ENCODE results near the gene CDC37L1.

CDC37L1 gene

GRCh38 chr9:4714266-4715016 is 35.1 kb downstream of the CDC37L1 start:
- no peak for DNase-seq (ENCODE audit: low spot score)

DNA sequence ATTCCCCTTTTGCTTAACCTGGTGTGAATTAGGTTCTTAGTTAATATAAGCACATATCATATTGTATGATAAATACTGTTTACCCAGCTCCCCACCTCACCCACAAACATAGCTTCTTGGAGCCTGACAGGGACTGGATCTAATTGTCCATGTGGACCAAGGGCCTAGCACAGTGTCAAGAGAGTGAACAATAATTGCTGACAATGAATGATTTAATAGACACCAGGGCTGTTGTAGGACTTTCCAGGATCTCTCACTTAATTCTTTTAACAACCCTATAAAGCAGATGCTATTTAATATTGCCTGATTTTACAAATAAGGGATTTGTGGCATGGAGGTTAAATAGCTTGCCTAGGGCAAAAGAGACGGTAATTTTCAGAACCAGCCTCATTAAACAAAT is 36.8 kb downstream of the CDC37L1 start:
- DNase-seq (ENCODE audit: low spot score): no peak

GRCh38 chr9:4717815-4718214 is 38.4 kb downstream of the CDC37L1 start:
- no peak for DNase-seq (ENCODE audit: low spot score)

GRCh38 chr9:4718911-4719310 is 39.5 kb downstream of the CDC37L1 start:
- DNase-seq (ENCODE audit: low spot score): no peak

- DNase-seq (ENCODE audit: low spot score): no peak
Measured at GRCh38 chr9:4721736-4722135, 42.4 kb downstream of the CDC37L1 start.

DNA sequence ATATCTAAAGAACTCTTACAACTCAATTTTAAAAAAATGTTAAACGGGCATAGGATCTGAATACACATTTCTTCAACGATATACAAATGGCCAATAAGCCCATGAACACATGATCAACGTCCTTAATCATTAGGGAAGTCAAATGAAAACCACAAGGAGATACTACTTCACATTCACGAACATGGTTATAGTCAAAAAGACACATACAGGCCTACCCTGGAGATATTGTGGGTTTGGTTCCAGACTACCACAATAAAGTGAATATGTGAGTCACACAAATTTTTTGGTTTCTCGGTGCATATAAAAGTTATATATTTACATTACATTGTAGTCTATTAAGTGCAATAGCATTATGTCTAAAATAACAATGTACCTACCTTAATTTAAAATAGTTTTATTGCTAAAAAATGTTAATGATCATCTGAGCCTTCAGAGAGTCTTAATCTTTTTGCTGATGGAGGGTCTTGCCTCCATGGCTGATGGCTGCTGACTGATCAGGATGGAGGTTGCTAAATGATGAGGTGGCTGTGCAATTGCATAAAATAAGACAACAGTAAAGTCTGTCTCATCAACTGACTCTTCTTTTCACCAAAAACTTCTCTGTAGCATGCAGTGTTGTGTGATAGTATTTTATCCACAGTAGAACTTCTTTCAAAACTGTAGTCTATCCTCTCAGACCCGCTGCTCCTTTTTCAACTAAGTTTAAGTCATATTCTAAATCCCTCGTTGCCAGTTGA is 46.5 kb downstream of the CDC37L1 start:
- peak; percentile 24 for DNase-seq (ENCODE audit: low spot score)

- DNase-seq (ENCODE audit: low spot score): no peak
Measured at GRCh38 chr9:4727593-4727992, 48.2 kb downstream of the CDC37L1 start.

DNA sequence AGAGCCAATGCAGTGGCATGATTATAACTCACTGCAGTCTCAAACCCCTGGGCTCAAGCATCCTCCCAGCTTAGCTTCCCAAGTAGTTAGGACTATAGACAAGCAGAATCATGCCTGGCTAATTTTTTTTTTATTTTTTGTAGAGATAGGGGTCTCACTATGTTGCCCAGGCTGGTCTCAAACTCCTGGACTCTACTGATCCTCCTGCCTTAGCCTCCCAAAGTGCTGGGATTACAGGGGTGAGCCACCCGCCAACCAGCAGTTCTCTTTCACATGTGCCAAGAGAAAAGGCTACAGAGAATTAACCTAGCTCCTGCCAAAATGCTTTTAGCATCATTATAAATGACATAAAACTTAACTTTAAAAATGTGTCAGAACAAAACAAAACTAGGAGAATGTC is 53.5 kb downstream of the CDC37L1 start:
- DNase-seq (ENCODE audit: low spot score): no peak

GRCh38 chr9:4734150-4734549 is 54.8 kb downstream of the CDC37L1 start:
- DNase-seq (ENCODE audit: low spot score): no peak

DNA sequence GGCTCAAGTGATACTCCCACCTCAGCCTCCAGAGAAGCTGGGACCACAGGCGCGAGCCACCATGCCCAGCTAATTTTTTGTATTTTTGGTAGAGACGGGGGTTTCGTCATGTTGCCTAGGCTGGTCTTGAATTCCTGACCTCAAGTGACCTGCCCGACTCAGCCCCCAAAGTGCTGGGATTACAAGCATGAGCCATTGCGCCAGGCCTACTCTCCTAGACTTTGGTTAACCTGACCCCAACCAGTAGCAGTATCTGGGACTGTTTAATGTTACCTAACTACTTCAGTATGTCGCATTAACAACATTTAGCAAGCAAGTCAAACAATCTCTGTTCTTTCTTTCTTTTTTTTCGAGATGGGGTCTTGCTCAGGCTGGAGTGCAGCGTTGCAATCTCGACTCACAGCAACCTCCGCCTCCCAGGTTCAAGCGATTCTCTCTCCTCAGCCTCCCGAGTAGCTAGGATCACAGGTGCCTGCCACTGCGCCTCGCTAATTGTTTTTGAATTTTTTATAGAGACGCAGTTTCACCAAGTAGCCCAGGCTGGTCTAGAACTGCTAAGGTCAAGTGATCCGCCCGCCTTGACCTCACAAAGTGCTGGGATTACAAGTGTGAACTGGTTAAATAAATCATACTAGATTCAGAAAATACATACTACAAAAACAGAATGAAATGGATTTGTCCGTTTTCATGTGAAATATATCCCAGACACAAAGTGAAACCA is 59.7 kb downstream of the CDC37L1 start:
- DNase-seq (ENCODE audit: low spot score): no peak

DNA sequence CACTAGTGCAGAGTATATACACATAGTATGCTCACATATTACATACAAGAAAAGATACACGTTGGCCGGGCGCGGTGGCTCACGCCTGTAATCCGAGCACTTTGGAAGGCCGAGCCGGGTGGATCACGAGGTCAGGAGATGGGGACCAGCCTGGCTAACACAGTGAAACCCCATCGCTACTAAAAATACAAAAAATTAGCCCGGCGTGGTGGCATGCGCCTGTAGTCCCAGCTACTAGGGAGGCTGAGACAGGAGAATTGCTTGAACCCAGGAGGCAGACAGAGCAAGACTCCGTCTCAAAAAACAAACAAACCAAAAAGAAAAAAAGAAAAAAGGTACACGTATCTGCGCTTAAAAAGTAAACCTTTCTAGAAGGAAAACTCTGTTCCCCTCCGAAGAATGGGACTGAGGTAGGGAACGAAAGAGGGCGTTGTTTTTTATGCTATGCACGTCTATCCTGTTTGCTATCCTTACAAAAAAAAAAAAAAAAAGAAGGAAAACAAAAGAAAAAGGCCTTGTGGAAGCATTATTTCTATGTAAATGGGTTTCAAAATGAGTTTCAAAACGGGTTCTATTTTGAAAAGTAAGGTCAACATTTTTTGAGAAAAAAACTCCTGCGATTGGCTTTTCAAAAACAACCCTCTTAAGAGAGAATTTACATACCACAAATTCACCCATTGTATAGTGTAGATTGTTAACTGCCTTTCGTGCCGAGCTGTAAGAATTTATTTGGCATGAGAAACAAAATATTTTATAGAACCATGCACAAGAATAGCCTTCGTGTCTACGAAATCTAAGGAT is 60.4 kb downstream of the CDC37L1 start:
- no peak for DNase-seq (ENCODE audit: low spot score)

- DNase-seq (ENCODE audit: low spot score): no peak
Measured at GRCh38 chr9:4740388-4740637, 60.9 kb downstream of the CDC37L1 start.

GRCh38 chr9:4740638-4741364 is 61.4 kb downstream of the CDC37L1 start, which contains the start of gene AK3:
Gene AK3 (minus strand): TSS chr9:4741202. CDS start chr9:4741087, 115 bp downstream.
- peak; percentile 82 for DNase-seq (ENCODE audit: low spot score)

DNA sequence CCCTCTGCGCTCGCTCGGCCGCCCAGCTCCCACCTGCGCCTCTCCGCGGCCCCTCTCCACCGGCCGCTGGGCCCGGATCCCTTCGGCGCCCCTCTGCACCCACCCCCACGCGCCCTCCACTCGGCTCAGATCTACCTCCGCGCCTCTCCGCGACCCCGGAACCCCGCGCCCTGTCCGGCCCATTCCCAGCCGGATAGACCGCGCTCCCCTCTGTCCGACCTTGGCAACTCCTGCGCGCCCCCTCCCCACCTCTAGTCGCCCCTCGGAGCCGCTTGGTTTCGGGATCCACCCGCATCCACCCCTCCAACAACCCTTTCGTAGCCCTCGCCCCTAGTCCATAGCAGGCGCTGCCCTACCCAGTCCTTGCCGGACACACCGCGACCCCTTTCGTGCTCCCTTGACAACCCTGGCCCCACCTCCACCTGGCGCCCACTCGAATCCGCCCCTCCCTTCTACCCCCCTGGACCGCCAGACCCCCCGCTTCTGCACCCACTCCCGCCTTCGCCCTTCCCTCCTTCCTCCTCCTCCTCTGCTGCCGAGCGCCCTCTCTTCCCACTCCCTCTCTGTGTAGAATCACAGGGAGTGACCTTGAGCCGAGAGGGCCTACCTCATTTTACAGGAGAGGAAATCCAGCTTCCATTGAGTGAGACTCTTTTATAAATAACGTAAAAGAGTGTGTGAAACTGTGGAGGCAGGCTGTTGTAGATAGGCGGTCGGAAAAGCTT is 62.2 kb downstream of the CDC37L1 start:
- DNase-seq (ENCODE audit: low spot score): no peak

DNA sequence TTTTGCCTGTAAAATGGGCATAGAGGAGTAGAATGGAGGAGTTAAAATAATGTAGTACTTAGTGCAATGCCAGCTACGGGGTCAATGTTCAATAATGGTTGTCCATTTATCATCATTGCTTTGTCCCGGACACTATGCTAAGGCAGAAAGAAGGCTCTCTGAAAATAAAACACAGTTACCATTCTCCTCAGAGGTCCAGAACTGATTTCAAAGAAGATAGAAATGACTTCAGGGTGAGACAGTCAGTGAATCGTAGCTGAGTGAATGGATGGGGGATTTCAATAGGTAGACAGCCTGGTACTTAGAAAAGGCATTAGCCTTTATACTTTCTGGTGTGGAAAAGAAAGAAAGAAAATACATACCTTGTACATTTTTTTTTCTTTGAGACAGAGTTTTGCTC is 62.9 kb downstream of the CDC37L1 start:
- DNase-seq (ENCODE audit: low spot score): no peak

DNA sequence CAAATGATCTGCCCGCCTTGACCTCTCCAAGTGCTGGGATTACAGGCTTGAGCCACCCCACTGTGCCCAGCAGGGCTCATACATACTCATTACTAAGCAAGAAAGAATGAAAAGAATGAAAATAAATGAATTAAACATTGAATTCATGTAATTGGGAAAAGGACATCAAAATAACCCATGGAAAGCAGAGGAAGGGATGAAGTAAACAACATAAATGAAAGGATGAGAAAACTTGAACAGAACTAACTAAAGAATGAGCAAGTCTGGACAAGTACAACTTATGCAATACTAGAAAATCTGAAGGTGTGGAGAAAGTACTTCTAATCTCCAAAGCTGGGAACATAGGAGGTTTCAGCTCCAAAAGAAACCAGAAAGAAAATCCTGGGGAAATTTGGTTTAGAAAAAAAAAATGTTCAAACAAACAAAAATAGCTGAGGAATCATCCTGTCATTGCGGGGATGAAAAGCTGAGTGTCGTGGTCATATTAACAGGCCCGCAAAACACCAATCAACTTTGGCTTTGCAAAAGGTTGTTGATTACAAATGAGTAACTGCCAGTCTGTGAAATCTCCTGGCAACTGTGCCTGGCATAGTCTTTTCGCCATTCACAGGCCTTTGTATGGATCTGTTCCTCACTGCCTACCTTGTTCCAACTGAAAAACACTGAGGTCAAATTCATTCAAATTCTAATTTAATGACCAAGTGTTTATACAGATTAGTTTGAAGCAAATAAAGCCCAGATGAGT is 63.9 kb downstream of the CDC37L1 start:
- DNase-seq (ENCODE audit: low spot score): no peak

- DNase-seq (ENCODE audit: low spot score): no peak
Measured at GRCh38 chr9:4746278-4747030, 67.1 kb downstream of the CDC37L1 start.

DNA sequence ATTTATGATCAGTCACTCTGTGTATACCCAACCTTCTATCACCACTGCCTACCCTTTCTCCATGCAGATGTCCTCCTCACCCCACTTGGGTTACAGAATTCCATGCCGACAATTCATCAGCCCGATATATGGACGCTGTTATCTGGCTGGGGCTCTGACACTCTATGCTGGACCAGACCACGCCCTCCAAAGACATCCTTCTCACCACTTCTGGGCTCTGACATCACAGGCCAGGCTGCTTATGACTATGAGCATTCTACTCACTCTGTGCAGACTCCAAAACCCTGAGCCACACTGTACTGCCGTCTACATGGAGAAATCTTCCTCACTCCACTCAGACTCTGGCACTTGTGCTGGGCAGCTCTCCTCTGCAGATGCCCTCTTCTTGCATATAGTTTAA is 69.2 kb downstream of the CDC37L1 start:
- DNase-seq (ENCODE audit: low spot score): no peak

- DNase-seq (ENCODE audit: low spot score): peak; percentile 53
Measured at GRCh38 chr9:4750023-4750673, 70.8 kb downstream of the CDC37L1 start.
